ENCODE results near the gene CEACAM6. TPM values are rescaled to one million over a fixed set of nuclear protein-coding genes. Genes with fewer than 3 reads are reported as not detected.

CEACAM6 gene
- total RNA-seq, 4 donors from 2014 or later, result not detected

DNA sequence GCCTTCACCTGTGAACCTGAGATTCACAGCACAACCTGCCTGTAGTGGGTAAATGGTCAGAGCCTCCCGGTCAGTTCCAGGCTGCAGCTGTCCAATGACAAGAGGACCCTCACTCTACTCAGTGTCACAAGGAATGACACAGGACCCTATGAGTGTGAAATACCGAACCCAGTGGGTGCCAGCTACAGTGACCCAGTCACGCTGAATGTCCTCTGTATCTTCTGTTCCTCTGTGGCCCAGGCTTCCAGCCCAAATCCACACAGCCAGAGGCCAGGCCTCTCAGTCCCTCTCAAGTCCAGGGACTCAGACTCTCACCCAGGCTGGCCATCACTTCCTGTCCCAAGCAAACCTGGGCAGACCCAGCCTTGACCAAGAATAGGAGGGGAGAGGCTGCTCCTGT, 51.8 kb downstream of the CEACAM6 start:
- TF ChIP-seq, protein P1, sequence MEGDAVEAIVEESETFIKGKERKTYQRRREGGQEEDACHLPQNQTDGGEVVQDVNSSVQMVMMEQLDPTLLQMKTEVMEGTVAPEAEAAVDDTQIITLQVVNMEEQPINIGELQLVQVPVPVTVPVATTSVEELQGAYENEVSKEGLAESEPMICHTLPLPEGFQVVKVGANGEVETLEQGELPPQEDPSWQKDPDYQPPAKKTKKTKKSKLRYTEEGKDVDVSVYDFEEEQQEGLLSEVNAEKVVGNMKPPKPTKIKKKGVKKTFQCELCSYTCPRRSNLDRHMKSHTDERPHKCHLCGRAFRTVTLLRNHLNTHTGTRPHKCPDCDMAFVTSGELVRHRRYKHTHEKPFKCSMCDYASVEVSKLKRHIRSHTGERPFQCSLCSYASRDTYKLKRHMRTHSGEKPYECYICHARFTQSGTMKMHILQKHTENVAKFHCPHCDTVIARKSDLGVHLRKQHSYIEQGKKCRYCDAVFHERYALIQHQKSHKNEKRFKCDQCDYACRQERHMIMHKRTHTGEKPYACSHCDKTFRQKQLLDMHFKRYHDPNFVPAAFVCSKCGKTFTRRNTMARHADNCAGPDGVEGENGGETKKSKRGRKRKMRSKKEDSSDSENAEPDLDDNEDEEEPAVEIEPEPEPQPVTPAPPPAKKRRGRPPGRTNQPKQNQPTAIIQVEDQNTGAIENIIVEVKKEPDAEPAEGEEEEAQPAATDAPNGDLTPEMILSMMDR (IDR thresholded peaks at IDR 0.05), result no peak
- TF ChIP-seq EP300 (IDR thresholded peaks at IDR 0.05) (no peak), POLR2A (IDR thresholded peaks at IDR 0.05) (no peak)
- no peak overlapping the region for H3K4me3 ChIP-seq
- peaks cover 0 to 4% (median 0%) of the 10 kb centered on the region in 4 donors for H3K4me1 ChIP-seq
- no peaks in the 10 kb centered on the region for H3K9me3 ChIP-seq
- no peaks in the 10 kb centered on the region for H3K36me3 ChIP-seq
- no peak for DNase-seq (ENCODE audit: low spot score in 2 of 2)
- no peaks in the 10 kb centered on the region for H3K27me3 ChIP-seq
- no peak overlapping the region for H3K27ac ChIP-seq
- 80 to 81% methylated on average over 3 of the region's 3 CpGs for WGBS, 2 donors

- H3K27ac ChIP-seq, result no peak overlapping the region
- DNase-seq (ENCODE audit: low spot score in 2 of 2), result peak in 1 of 2 donors; percentile 14
- no peaks in the 10 kb centered on the region for H3K4me1 ChIP-seq
- TF ChIP-seq EP300 (IDR thresholded peaks at IDR 0.05) (no peak), POLR2A (IDR thresholded peaks at IDR 0.05) (no peak)
- TF ChIP-seq, protein P1 (IDR thresholded peaks at IDR 0.05), result no peak
- 59 to 68% methylated on average over 13 to 16 of the region's 16 CpGs for WGBS, 2 donors
- no peaks in the 10 kb centered on the region for H3K36me3 ChIP-seq
- H3K4me3 ChIP-seq, result no peak overlapping the region
- no peaks in the 10 kb centered on the region for H3K27me3 ChIP-seq
- H3K9me3 ChIP-seq, result no peaks in the 10 kb centered on the region
Observed at GRCh38 chr19:41808663-41809566, 53.6 kb downstream of the CEACAM6 start.

DNA sequence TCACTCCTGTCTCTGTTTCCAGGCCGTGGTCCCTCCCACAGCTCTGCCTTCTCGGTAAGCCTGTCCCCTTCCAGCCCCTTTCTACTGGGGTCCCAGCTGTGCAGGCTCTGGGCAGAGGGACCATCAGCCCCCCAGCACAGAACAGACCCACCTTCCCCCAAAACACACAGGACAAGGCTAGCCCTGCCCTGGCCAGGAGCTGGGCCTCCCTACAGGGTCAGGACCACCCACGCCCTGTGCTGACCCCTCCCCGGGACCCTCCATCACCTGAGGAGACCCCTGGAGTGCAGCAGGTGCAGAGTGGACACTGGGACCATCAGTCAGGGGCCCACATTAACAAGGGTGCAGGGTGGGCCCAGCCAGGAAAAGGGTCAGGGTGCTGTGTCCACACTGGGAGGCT, 55.0 kb downstream of the CEACAM6 start:
- no peak overlapping the region for H3K27ac ChIP-seq
- WGBS, 2 donors, result 71 to 79% methylated on average over 3 to 4 of the region's 4 CpGs
- DNase-seq (ENCODE audit: low spot score in 2 of 2), result no peak

GRCh38 chr19:41811036-41811435, 55.7 kb downstream of the CEACAM6 start:
- Histone ChIP-seq H3K9me3 (no peaks in the 10 kb centered on the region), H3K27ac (no peak overlapping the region), H3K4me1 (no peaks in the 10 kb centered on the region), H3K27me3 (no peaks in the 10 kb centered on the region), H3K36me3 (no peaks in the 10 kb centered on the region), H3K4me3 (no peak overlapping the region)
- 33 to 53% methylated on average over 3 of the region's 3 CpGs for WGBS, 2 donors
- no peak for DNase-seq (ENCODE audit: low spot score in 2 of 2)
- TF ChIP-seq EP300 (IDR thresholded peaks at IDR 0.05), result peak in 1 of 2 donors; percentile 26
- TF ChIP-seq, protein P1 (IDR thresholded peaks at IDR 0.05), result no peak

More for the DNA sequence above, 55.0 kb downstream of the CEACAM6 start:
- TF ChIP-seq POLR2A (IDR thresholded peaks at IDR 0.05) (no peak), EP300 (IDR thresholded peaks at IDR 0.05) (no peak)
- TF ChIP-seq, protein P1 (IDR thresholded peaks at IDR 0.05), result no peak
- no peaks in the 10 kb centered on the region for H3K27me3 ChIP-seq
- no peaks in the 10 kb centered on the region for H3K4me1 ChIP-seq
- no peak overlapping the region for H3K4me3 ChIP-seq
- H3K36me3 ChIP-seq, result no peaks in the 10 kb centered on the region
- H3K9me3 ChIP-seq, result no peaks in the 10 kb centered on the region

DNA sequence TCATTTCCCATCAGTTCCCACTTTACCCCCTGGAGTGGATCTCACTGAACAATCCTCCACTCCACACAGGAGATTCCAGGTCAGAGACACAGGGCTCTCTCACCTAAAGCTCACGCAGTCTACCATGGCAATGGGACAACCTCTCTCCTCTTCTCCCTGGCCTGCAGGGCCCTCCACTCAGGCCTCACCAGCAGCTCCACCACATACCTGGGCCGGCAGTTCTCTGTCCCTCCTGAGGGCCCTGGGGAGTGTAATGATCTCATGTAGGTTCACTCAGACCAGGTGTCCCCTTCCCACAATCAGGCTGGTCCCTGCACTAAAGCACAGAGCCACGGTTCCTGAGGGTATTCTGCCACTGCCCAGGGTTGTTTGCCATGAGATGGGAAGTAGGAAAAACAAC, 56.7 kb downstream of the CEACAM6 start:
- no peaks in the 10 kb centered on the region for H3K4me1 ChIP-seq
- no peak overlapping the region for H3K4me3 ChIP-seq
- no peak for DNase-seq (ENCODE audit: low spot score in 2 of 2)
- 57 to 67% methylated on average over 2 to 3 of the region's 3 CpGs for WGBS, 2 donors
- H3K27me3 ChIP-seq, result no peaks in the 10 kb centered on the region
- no peak for TF ChIP-seq EP300 (IDR thresholded peaks at IDR 0.05)
- TF ChIP-seq, protein P1 (IDR thresholded peaks at IDR 0.05), result no peak
- no peak for TF ChIP-seq POLR2A (IDR thresholded peaks at IDR 0.05)
- H3K9me3 ChIP-seq, result no peaks in the 10 kb centered on the region
- H3K27ac ChIP-seq, result no peak overlapping the region
- H3K36me3 ChIP-seq, result no peaks in the 10 kb centered on the region

Measured in tibial nerve (tissue), 4 donors.